Right renal cortex interstitium (tissue), 3 donors: Measurements from ENCODE around the gene TRAF2. TPM values are rescaled to one million over a fixed set of nuclear protein-coding genes. Genes with fewer than 3 reads are reported as not detected.
"Not testable (repeated sequence)": the region's sequence is repeated elsewhere in the genome, so short reads cannot be mapped to it uniquely, and the experiment has no call there.

Source experiments
- DNase-seq, 3 donors: peaks; one replicate each; pipeline ENCODE4 v3.0.0-alpha.2; 2013; ENCODE audit warnings: low read depth in 3 of 3, low spot score in 2 of 3
- polyA plus RNA-seq, 3 donors: library from polyadenylated mRNA; unstranded; fragments of 120-200 nt; gene quantifications; one replicate each; pipeline ENCODE4 v1.2.1, GENCODE V29; 2013; ENCODE audit not compliant: insufficient read length in 3 of 3

The TRAF2 gene
- 10 to 100 TPM; 10.1 to 14.0 (median 10.1) TPM for polyA plus RNA-seq

GRCh38 chr9:136885950-136886578 lies at the start of gene TRAF2:
TRAF2 (plus strand) TSS chr9:136886516; CDS start chr9:136898741, 12,225 bp downstream.
- peak; percentile 93 to 97 (median 96) for DNase-seq

DNA sequence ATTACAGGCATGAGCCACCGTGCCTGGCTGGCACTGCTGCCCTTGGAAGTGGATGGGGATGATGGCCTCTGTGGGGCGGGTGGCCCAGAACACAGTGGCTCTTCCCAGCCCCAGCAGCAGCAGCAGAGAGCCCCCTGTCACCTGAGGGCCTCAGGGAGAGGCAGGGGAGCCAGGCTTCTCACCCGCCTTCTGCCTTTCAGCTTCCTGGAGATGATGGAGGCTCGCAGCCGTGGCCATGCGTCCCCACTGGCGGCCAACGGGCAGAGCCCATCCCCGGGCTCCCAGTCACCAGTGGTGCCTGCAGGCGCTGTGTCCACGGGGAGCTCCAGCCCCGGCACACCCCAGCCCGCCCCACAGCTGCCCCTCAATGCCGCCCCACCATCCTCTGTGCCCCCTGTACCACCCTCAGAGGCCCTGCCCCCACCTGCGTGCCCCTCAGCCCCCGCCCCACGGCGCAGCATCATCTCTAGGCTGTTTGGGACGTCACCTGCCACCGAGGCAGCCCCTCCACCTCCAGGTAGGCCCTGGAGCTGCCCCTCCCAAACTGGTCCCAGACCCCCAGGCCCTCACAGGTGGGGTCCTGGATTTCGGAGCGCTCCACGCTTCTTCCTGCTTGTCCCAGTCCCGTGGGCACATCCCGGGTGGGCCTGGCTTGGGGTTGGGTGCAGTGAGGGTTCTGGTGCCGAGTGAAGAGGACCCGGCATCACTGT lies 49.0 kb upstream of the TRAF2 start:
- no peak for DNase-seq

GRCh38 chr9:136837856-136838277 lies 48.4 kb upstream of the TRAF2 start:
- DNase-seq: not testable (repeated sequence)

DNA sequence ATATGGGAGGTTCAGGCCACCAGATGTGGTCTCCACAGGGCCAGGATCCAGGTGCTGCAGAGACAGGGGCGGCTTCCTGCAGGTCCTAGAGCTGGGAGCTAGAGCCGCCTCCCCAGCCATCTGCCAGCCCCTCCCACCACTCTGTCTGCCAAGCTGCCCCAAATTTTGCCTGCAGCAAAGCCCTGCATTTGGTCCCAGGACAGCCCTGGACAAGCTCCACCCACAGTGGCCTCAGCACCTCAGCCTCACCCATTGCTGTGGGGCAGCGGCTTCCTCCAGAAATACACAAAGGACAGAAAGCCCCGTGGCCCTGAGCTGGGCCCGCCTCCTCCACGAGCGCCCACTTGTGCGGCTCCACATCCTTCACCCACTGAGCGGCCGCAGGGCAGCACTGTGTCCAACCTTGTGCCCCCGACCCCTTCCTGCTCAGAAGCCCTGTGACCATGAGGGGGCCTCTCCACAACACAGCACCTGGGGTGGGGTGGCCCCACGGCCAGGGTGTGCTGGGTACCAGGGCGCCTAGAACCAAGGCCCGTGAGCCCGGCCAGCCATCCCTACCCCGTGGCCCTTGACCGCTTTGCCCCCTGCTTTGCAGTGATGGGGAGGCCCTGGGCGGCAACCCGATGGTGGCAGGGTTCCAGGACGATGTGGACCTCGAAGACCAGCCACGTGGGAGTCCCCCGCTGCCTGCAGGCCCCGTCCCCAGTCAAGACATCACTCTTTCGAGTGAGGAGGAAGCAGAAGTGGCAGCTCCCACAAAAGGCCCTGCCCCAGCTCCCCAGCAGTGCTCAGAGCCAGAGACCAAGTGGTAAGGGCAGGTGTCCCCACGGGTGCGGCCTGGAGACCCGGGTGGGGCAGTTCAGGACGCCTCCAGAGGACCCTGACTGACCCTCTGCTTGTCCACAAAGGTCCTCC lies 47.7 kb upstream of the TRAF2 start:
- DNase-seq: no peak

- DNase-seq: no peak
Observed at GRCh38 chr9:136839229-136840139, 46.8 kb upstream of the TRAF2 start.

DNA sequence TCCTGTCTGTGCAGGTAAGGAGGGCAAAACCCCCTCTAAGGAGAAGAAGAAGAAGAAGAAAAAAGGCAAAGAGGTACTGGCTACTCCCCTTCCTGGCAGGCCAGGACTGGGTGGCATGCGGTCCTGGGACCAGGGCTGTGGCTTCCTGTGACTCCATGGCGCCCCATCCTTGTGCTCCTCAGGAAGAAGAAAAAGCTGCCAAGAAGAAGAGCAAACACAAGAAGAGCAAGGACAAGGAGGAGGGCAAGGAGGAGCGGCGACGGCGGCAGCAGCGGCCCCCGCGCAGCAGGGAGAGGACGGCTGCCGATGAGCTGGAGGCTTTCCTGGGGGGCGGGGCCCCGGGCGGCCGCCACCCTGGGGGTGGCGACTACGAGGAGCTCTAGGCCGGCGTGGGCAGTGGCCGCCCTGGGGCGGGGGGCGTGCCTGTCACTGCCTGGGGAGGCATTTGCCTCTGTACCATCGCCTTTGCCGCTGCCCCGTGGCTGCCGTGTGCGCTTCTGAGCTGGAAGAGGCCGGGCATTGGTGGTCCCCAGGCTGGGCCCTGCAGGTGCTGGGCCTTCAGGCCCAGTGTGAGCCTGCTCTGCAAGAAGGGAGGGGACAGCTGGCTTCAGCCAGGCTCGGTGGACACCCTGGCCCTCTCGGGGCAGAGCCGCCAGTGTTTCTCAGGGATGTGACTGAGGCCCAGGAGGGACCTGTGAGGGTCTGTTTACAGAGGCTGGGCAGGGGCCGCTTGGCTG lies 46.0 kb upstream of the TRAF2 start:
- no peak for DNase-seq

GRCh38 chr9:136840877-136841645 lies 45.3 kb upstream of the TRAF2 start:
- DNase-seq: no peak

DNA sequence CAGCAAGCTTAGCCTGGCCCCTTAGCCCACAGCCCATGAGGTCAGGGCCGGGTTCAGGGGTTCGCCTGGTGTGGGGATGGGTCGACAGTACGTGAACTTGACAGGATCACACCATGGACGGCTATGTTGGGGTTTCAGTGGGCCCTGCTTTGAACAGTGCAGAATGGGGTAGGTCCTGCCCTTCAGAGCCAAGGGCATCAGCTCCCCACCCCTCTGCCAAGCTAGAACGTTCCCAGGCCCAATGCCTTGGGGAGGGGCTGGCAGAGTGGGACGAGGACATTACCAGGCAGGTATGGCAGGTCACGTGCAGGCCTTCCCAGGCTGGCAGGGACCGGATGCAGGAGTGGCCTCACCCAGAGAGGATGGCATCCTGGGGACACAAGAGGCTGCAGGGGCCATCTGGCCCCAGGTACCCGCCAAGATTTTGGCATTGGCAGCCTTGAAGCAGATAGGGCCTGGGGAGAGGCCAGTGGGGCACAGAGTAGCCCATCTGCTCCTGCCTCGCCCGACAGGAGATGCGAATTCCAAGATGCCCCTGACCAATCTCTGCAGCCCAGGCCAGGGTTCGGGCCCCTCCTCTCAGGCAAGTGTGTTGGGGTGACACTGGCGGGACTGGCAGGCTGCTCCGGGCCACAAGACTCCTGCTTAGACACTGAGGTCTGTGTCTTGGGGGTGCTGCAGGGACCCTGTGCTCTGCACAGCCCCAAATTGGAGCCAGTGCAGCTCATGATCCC lies 44.5 kb upstream of the TRAF2 start:
- DNase-seq: not testable (repeated sequence)

- DNase-seq: peak in 2 of 3 donors; percentile 48 to 66
Observed at GRCh38 chr9:136842380-136842948, 43.9 kb upstream of the TRAF2 start, which contains the start of gene AJM1. AJM1 (plus strand) TSS chr9:136842478; CDS start chr9:136844415, 1,937 bp downstream.

- not testable (repeated sequence) for DNase-seq
Observed at GRCh38 chr9:136843159-136843800, 43.0 kb upstream of the TRAF2 start.

- DNase-seq: not testable (repeated sequence)
Observed at GRCh38 chr9:136843801-136844740, 42.2 kb upstream of the TRAF2 start.

DNA sequence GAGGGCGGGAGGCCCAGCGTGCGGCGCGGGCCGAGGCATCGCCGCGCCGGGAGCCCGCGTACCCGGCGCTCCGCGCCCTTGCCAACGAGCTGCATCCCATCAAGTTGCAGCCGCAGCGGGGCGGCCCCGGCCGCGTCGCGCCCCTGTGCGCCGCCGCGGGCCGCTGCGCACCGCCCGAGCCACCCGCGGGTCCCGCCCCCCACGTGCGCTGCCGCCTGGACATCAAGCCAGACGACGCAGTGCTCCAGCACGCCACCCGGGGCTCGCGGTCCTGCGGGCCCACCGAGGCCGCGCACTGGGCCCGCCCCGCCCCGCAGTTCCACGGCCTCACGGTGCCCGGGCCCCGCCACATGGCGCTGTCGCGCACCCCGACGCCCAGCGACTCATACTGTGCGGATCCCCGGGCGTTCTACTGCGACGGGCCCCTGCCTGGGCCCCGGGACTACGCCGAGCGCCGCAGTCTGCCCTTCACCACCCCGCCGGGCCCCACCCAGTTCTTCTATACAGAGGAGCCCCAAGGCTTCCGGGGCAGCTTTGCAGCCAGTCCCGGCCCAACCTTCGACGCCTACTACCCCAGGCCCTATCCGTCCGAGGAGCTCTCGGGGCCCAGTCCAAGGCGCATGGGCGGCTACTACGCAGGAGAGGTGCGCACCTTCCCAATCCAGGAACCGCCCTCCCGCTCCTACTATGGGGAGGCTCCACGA lies 41.4 kb upstream of the TRAF2 start:
- no peak for DNase-seq

- DNase-seq: no peak
Observed at GRCh38 chr9:136845465-136846260, 40.7 kb upstream of the TRAF2 start.

GRCh38 chr9:136846376-136847087 lies 39.8 kb upstream of the TRAF2 start:
- DNase-seq: no peak
